Measurements from ENCODE around the gene CTRB1.

The CTRB1 gene

DNA sequence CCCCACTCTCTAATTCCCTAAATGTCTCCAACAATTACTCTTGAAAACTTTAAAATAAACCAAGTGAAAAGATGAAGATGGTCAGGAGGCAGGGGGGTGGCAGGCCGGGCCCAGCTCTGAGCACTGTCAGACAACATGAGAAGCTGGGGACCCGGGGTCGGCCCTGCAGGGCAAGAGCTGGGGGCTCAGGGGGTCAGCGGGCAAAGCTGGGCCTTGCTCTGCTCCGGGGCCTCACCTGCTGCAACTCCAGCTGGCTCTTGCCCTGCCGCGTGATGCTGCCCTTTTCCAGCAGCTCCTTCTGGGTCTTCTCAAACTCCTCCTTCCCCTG, 14.8 kb downstream of the CTRB1 start:
- TF ChIP-seq, protein P1, sequence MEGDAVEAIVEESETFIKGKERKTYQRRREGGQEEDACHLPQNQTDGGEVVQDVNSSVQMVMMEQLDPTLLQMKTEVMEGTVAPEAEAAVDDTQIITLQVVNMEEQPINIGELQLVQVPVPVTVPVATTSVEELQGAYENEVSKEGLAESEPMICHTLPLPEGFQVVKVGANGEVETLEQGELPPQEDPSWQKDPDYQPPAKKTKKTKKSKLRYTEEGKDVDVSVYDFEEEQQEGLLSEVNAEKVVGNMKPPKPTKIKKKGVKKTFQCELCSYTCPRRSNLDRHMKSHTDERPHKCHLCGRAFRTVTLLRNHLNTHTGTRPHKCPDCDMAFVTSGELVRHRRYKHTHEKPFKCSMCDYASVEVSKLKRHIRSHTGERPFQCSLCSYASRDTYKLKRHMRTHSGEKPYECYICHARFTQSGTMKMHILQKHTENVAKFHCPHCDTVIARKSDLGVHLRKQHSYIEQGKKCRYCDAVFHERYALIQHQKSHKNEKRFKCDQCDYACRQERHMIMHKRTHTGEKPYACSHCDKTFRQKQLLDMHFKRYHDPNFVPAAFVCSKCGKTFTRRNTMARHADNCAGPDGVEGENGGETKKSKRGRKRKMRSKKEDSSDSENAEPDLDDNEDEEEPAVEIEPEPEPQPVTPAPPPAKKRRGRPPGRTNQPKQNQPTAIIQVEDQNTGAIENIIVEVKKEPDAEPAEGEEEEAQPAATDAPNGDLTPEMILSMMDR (IDR thresholded peaks at IDR 0.05; ENCODE audit: low read length, missing control alignments) = no peak
- H3K4me3 ChIP-seq (replicated peaks; ENCODE audit: low read depth, low read length) = no peak overlapping the region
- no peak for DNase-seq (ENCODE audit: low read depth)

DNA sequence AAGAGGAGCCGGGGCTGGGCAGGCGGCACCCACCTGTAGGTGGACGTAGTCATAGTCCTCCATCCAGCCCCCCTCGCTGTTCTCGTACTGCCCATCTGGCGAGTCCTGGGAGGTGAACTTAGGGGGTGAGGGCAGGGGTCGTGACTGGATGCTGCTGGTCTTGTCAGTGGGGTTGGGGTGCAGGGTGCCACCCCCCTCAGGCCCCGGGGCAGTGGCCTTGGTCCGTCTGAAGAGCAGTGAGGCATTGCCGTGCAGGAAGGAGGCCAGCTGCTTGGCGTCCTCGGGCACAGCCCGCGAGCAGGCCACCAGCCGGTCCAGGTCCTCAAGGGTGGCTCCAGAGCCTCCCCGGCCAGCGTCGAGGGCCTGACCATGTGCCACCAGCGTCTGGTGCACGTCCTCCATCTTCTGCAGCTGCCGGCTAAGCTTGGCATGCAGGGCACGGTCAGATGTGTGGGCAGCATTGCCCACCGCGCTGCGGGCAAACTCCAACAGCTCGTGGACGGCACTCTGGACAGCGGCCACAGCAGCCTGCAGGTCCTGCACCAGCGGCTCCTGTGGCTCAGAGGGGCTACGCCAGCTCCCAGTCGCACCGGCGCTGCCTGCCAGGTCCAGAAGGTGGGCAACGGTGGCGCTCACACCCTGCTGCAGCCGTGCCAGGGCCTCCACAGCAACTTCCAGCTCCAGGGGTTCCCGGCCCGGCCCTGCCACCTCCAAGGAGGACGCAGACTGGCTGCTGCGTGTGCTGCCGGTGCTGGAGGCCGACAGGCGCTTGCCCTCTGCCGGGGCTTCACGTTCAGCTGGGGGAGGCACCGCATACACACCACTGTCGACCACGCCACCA, 16.3 kb downstream of the CTRB1 start:
- DNase-seq (ENCODE audit: low read depth) = no peak
- H3K4me3 ChIP-seq (replicated peaks; ENCODE audit: low read depth, low read length) = no peak overlapping the region
- TF ChIP-seq, protein P1 (IDR thresholded peaks at IDR 0.05; ENCODE audit: low read length, missing control alignments) = no peak

DNA sequence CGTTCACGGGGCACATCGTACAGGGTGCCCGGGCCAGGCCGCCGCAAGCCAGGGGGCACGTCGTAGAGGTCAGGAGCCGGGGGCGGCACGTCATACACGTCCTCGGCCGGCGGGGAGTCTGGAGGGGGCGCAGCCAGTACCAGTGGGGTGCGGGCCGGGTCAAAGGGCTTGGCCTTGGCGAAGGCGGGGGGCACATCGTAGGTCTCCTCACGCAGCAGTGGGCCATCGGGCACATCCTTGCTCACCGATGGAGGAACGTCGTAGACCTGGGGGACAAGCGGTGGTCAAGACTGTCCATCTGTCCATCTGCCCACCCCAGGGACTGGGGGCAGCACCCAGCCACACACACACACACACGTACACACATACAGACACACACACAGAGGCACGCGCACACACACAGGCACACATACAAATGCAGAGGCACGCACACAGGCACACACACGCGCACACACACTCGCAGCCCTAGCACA, 17.0 kb downstream of the CTRB1 start:
- no peak overlapping the region for H3K4me3 ChIP-seq (replicated peaks; ENCODE audit: low read depth, low read length)
- DNase-seq (ENCODE audit: low read depth) = no peak
- TF ChIP-seq, protein P1 (IDR thresholded peaks at IDR 0.05; ENCODE audit: low read length, missing control alignments) = no peak

DNA sequence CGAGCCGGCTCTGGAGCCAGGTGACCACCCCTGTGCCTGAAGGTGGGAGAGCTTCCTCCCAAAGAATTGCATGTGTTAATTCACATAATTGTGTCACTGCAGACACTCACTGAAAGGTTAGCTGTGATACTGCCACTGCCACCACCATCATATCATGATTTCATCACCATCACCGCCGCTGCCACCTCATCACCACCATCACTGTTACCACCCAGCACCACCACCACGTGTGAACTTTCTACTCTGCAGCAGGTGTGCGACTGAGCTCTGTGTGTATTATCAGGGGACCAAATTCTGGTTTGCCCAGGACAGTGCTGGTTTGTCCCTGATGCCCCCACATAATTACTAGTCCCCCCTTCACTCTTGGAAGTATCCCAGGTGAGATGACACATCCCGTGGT, 17.4 kb downstream of the CTRB1 start:
- no peak overlapping the region for H3K4me3 ChIP-seq (replicated peaks; ENCODE audit: low read depth, low read length)
- TF ChIP-seq, protein P1 (IDR thresholded peaks at IDR 0.05; ENCODE audit: low read length, missing control alignments) = no peak
- DNase-seq (ENCODE audit: low read depth) = no peak

DNA sequence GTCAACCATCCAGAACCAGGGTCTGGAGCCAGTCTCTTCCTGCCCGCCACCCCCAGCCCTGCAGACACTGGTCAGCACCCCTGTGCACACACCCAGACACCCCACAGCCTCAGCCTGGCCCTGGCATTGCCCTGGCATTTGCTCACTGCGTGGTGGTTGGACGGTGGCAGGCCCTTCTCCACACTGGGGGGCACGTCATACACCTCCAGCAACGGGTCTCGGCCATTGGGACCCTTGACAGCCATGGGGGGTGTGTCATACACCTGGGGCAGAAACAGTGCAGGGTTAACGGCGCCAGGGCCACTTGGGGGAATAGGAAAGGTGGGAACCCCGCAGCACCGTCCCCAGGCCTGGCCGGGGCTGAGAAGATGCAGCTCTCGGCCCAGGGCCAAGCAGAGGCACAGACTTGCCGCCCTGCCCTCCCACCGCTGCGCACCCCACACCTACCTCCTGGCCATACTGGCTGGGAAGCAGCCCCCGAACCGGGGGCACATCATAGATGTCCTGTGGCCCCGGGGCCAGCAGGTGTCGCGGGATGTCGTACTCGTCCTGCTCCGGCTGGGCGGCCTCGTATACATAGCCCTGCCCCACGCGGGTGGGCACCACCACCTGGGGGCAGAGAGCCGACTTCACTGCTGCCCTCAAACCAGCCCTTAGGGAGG, 18.1 kb downstream of the CTRB1 start:
- no peak overlapping the region for H3K4me3 ChIP-seq (replicated peaks; ENCODE audit: low read depth, low read length)
- DNase-seq (ENCODE audit: low read depth) = no peak
- TF ChIP-seq, protein P1 (IDR thresholded peaks at IDR 0.05; ENCODE audit: low read length, missing control alignments) = no peak

DNA sequence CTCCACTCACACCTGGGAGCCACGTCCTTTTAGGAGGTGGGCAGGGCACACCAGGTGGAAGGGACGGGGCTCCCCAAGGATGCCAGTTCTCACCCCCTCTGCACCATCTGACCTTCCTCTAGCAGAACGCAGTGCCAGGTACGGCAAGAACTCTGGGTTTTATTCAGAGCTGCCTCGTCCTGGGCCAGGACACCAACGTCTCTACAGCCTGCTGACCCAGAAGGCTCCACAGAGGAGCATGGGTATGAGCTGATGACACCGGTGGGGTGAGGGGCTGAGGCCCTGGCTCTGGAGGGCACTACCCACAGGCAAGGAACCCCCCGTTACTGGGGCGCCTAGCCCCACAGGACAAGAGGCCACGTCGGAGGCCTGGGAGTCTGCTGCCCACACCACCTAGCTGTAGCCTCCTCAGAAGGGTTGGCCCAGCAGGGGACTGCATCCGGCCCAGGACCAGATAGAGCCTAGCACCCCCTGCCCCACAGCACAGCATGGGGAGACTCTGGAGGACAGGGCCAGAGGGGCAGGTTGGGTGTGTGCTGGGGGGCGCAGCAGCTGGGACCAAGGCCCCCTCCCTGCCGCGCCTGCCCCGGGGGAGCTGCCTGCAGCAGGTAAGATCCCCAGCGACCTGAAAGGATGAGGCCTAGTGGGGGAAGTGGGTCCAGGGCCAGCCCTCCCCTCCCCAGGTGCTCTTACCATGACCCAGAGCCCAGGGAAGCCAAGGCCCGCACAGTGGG, 18.8 kb downstream of the CTRB1 start:
- DNase-seq (ENCODE audit: low read depth) = no peak
- H3K4me3 ChIP-seq (replicated peaks; ENCODE audit: low read depth, low read length) = no peak overlapping the region
- TF ChIP-seq, protein P1 (IDR thresholded peaks at IDR 0.05; ENCODE audit: low read length, missing control alignments) = no peak
